Measurements from ENCODE around the gene RGS16.

RGS16 gene

GRCh38 chr1:182629499-182630096 lies 25.4 kb upstream of the RGS16 start:
- no peak for DNase-seq (ENCODE audit: low read depth, low spot score)

- DNase-seq (ENCODE audit: low read depth, low spot score) = no peak
Observed at GRCh38 chr1:182629080-182629479, 24.9 kb upstream of the RGS16 start.

- no peak for DNase-seq (ENCODE audit: low read depth, low spot score)
Observed at GRCh38 chr1:182628657-182629056, 24.5 kb upstream of the RGS16 start.

GRCh38 chr1:182627622-182628021 lies 23.4 kb upstream of the RGS16 start:
- DNase-seq (ENCODE audit: low read depth, low spot score) = no peak

- no peak for DNase-seq (ENCODE audit: low read depth, low spot score)
Observed at GRCh38 chr1:182626527-182626926, 22.3 kb upstream of the RGS16 start.

GRCh38 chr1:182625719-182626504 lies 21.7 kb upstream of the RGS16 start:
- no peak for DNase-seq (ENCODE audit: low read depth, low spot score)

- DNase-seq (ENCODE audit: low read depth, low spot score) = no peak
Observed at GRCh38 chr1:182625024-182625423, 20.8 kb upstream of the RGS16 start.

GRCh38 chr1:182624577-182624976 lies 20.4 kb upstream of the RGS16 start:
- DNase-seq (ENCODE audit: low read depth, low spot score) = no peak

GRCh38 chr1:182622901-182623528 lies 18.8 kb upstream of the RGS16 start:
- no peak for DNase-seq (ENCODE audit: low read depth, low spot score)

- DNase-seq (ENCODE audit: low read depth, low spot score) = no peak
Observed at GRCh38 chr1:182621906-182622305, 17.7 kb upstream of the RGS16 start.

- DNase-seq (ENCODE audit: low read depth, low spot score) = no peak
Observed at GRCh38 chr1:182620924-182621585, 16.9 kb upstream of the RGS16 start.

GRCh38 chr1:182617734-182618351 lies 13.7 kb upstream of the RGS16 start:
- no peak for DNase-seq (ENCODE audit: low read depth, low spot score)

- no peak for DNase-seq (ENCODE audit: low read depth, low spot score)
Observed at GRCh38 chr1:182617014-182617429, 12.8 kb upstream of the RGS16 start.

GRCh38 chr1:182616130-182617013 lies 12.2 kb upstream of the RGS16 start:
- peak; percentile 62 for DNase-seq (ENCODE audit: low read depth, low spot score)

GRCh38 chr1:182615468-182616129 lies 11.4 kb upstream of the RGS16 start:
- DNase-seq (ENCODE audit: low read depth, low spot score) = no peak

GRCh38 chr1:182614796-182615454 lies 10.7 kb upstream of the RGS16 start:
- no peak for DNase-seq (ENCODE audit: low read depth, low spot score)

- DNase-seq (ENCODE audit: low read depth, low spot score) = no peak
Observed at GRCh38 chr1:182611787-182612186, 7.6 kb upstream of the RGS16 start.

- no peak for DNase-seq (ENCODE audit: low read depth, low spot score)
Observed at GRCh38 chr1:182611326-182611725, 7.1 kb upstream of the RGS16 start.

GRCh38 chr1:182610606-182611194 lies 6.5 kb upstream of the RGS16 start:
- no peak for DNase-seq (ENCODE audit: low read depth, low spot score)
